Measurements from ENCODE around the gene TCEA2.

DNA sequence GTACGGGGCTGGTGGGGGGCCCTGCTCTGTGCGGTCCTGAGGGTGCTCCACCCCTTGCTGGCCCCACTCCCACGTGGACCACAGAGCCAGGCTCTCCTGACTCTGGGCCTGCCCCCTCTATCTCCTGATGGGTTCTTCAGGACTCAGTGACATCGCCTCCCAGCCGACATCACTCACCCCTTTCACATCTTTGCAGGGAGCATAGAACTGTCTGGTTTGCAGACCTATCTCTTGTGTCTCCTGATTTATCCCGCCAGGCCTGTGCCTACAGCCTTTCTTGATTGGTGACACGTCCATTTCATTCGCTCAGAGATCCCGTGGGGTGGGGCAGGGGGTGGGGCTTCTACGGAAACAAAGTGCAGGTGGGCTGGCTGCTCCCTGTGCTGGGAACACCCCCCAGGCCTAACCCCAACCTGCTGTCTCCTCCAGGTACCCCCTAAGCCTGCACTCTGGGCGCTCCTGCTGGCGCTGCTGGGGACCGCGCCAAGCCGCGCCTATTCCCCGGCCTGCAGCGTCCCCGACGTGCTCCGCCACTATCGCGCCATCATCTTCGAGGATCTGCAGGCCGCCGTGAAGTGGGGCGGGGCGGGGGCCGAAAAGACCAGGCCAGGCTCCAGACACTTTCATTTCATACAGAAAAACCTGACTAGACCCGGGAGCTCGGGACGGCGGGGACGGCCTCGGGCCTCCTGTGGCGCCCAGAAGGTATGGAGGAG is 25.3 kb upstream of the TCEA2 start:
- TF ChIP-seq, protein P1, sequence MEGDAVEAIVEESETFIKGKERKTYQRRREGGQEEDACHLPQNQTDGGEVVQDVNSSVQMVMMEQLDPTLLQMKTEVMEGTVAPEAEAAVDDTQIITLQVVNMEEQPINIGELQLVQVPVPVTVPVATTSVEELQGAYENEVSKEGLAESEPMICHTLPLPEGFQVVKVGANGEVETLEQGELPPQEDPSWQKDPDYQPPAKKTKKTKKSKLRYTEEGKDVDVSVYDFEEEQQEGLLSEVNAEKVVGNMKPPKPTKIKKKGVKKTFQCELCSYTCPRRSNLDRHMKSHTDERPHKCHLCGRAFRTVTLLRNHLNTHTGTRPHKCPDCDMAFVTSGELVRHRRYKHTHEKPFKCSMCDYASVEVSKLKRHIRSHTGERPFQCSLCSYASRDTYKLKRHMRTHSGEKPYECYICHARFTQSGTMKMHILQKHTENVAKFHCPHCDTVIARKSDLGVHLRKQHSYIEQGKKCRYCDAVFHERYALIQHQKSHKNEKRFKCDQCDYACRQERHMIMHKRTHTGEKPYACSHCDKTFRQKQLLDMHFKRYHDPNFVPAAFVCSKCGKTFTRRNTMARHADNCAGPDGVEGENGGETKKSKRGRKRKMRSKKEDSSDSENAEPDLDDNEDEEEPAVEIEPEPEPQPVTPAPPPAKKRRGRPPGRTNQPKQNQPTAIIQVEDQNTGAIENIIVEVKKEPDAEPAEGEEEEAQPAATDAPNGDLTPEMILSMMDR (IDR thresholded peaks at IDR 0.05), result no peak
- TF ChIP-seq POLR2A (IDR thresholded peaks at IDR 0.05), result no peak
